ENCODE measurements around the gene EFTUD2.

GRCh38 chr17:44910231-44911106 is 11.2 kb upstream of the EFTUD2 start:
- TF ChIP-seq POLR2A (IDR thresholded peaks at IDR 0.05) (no peak), CTCF (IDR thresholded peaks at IDR 0.05) (no peak)
